Rectal smooth muscle tissue (tissue), 1 donor: ENCODE measurements around the gene PLPP1.
A peak's percentile ranks its signal among the peaks of the same experiment; 100 is the strongest.

Experiments
- H3K27ac ChIP-seq: one replicate; pipeline ENCODE4 v1.7.0; 2013; ENCODE audit warnings: low read depth, low read length, inconsistent platforms
- H3K27me3 ChIP-seq: one replicate; pipeline ENCODE4 v1.7.0; 2013; ENCODE audit warnings: low read length; ENCODE audit not compliant: control insufficient read depth, insufficient read depth
- H3K36me3 ChIP-seq: one replicate; pipeline ENCODE4 v1.7.0; 2013; ENCODE audit warnings: low read length; ENCODE audit not compliant: control insufficient read depth, insufficient read depth
- H3K4me1 ChIP-seq: one replicate; pipeline ENCODE4 v1.7.0; 2013; ENCODE audit warnings: low read length; ENCODE audit not compliant: control insufficient read depth, insufficient read depth
- H3K4me3 ChIP-seq: one replicate; pipeline ENCODE4 v1.7.0; 2013; ENCODE audit warnings: low read length
- H3K9ac ChIP-seq: one replicate; pipeline ENCODE4 v1.7.0; 2013; ENCODE audit warnings: low read length

PLPP1 gene

GRCh38 chr5:55485073-55485472, 49.7 kb downstream of the PLPP1 start:
- Histone ChIP-seq H3K9ac (no peak overlapping the region), H3K27ac (no peak overlapping the region), H3K27me3 (no peaks in the 10 kb centered on the region), H3K4me1 (peaks cover 2% of the 10 kb centered on the region), H3K4me3 (no peak overlapping the region), H3K36me3 (no peaks in the 10 kb centered on the region)

- no peaks in the 10 kb centered on the region for H3K27me3 ChIP-seq
- H3K9ac ChIP-seq, result no peak overlapping the region
- H3K36me3 ChIP-seq, result no peaks in the 10 kb centered on the region
- no peak overlapping the region for H3K4me3 ChIP-seq
- peaks cover 2% of the 10 kb centered on the region for H3K4me1 ChIP-seq
- no peak overlapping the region for H3K27ac ChIP-seq
These were observed 50.2 kb downstream of the PLPP1 start for GRCh38 chr5:55484531-55484930.

DNA sequence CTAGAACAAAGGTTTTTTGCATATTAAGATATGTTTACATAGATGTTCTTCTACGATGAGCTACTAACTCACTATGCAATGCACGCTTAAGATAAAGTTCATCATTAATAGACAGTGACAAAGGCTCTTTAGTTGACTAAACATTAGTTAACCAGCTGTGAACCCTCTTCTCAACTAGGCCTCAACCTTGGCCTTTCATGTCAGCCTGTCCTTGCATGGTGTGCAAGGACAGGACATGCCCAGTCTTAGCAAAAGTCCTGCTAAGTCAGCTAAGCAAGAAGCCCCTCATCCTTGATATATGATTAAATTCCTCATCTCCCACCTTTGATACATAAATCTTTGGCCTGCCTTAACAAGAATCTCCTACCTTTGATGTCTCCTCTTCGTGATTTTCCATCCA, 50.9 kb downstream of the PLPP1 start:
- Histone ChIP-seq H3K27me3 (no peaks in the 10 kb centered on the region), H3K9ac (no peak overlapping the region), H3K4me1 (peaks cover 2% of the 10 kb centered on the region), H3K27ac (no peak overlapping the region), H3K4me3 (no peak overlapping the region), H3K36me3 (no peaks in the 10 kb centered on the region)

GRCh38 chr5:55481293-55481855, 53.4 kb downstream of the PLPP1 start:
- peaks cover 2% of the 10 kb centered on the region for H3K4me1 ChIP-seq
- H3K4me3 ChIP-seq, result no peak overlapping the region
- H3K9ac ChIP-seq, result no peak overlapping the region
- no peaks in the 10 kb centered on the region for H3K36me3 ChIP-seq
- H3K27me3 ChIP-seq, result no peaks in the 10 kb centered on the region
- no peak overlapping the region for H3K27ac ChIP-seq

DNA sequence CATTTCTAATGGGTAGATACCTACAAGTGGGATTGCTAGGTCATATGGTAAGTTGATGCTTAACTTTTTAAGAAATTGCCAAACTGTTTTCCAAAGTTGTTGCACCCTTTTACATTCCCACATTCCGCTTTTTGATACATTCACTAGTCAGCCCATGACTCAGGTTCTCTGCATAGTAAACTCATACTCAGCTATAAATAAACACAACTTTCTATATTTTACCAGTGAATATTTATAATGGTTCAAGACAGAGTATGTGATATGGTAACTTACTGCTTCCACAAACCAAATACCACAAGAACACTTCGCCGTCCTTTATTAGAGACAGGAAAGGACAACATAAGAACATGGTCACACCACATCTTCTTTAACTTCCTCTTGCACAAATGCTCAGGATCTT, 54.0 kb downstream of the PLPP1 start:
- no peaks in the 10 kb centered on the region for H3K36me3 ChIP-seq
- peaks cover 2% of the 10 kb centered on the region for H3K4me1 ChIP-seq
- H3K4me3 ChIP-seq, result no peak overlapping the region
- H3K9ac ChIP-seq, result no peak overlapping the region
- H3K27me3 ChIP-seq, result no peaks in the 10 kb centered on the region
- H3K27ac ChIP-seq, result no peak overlapping the region

- Histone ChIP-seq H3K27ac (no peak overlapping the region), H3K9ac (no peak overlapping the region), H3K36me3 (no peaks in the 10 kb centered on the region), H3K4me1 (peaks cover 10% of the 10 kb centered on the region), H3K4me3 (no peak overlapping the region), H3K27me3 (no peaks in the 10 kb centered on the region)
These were observed 62.1 kb downstream of the PLPP1 start for GRCh38 chr5:55472642-55473041.

DNA sequence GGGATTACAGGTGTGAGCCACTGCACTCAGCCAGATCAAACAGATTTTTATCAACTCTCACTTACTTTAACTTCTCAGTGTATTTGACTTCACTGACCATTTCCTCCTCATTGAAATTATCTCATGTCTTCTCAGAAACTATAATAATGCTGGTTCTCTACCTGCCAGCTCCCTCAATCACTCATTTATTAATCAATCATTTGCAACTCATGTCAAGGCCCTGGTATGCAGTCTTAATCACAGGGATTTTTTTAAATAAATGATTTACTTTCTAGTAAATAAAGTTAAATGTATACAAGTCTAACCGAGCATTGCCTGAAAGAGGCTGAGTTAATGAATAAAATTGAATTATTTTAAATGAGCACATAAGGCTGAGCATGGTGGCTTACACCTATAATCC, 63.3 kb downstream of the PLPP1 start:
- H3K9ac ChIP-seq, result no peak overlapping the region
- peaks cover 10% of the 10 kb centered on the region for H3K4me1 ChIP-seq
- no peak overlapping the region for H3K27ac ChIP-seq
- no peaks in the 10 kb centered on the region for H3K36me3 ChIP-seq
- H3K4me3 ChIP-seq, result no peak overlapping the region
- H3K27me3 ChIP-seq, result no peaks in the 10 kb centered on the region

GRCh38 chr5:55470282-55470681, 64.5 kb downstream of the PLPP1 start:
- Histone ChIP-seq H3K36me3 (no peaks in the 10 kb centered on the region), H3K4me3 (no peak overlapping the region), H3K27me3 (no peaks in the 10 kb centered on the region), H3K4me1 (peaks cover 10% of the 10 kb centered on the region), H3K9ac (no peak overlapping the region), H3K27ac (peak overlapping the region; percentile 2)

- H3K36me3 ChIP-seq, result no peaks in the 10 kb centered on the region
- H3K4me3 ChIP-seq, result no peak overlapping the region
- no peak overlapping the region for H3K27ac ChIP-seq
- H3K27me3 ChIP-seq, result no peaks in the 10 kb centered on the region
- no peak overlapping the region for H3K9ac ChIP-seq
- peaks cover 8% of the 10 kb centered on the region for H3K4me1 ChIP-seq
These were observed 64.9 kb downstream of the PLPP1 start for GRCh38 chr5:55469839-55470238.

DNA sequence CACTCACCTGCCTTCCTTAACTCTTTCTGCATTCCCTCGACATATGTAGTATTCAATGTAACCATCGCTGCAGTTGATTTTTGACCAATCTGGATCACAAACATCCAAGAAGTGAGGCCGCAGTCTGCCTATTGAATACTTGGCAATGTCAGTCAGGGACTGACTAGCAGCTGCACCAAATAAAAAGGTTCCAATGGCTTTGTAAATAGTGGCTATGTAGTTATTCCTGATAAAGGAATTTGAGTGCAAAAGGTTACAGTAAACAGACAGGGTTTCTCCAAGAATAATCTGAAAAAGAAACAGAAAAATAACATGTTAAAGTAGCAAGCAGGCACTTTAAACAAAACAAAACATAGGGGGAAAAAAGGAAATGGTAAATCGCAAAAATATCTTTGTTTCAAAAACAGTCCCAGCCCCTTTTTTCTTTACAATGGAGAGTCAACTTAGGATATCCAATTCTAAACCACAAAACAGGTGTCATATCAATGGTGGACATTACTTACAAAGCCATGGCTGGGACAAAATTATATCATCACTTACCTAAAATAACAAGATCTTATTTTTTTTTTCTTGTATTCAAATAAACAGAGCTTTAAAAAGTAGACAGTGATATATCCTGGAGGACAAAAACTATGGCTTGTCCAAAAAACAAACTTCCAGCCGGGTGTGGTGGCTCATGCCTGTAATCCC, 66.8 kb downstream of the PLPP1 start:
- Histone ChIP-seq H3K4me3 (no peak overlapping the region), H3K36me3 (no peaks in the 10 kb centered on the region), H3K27ac (no peak overlapping the region), H3K4me1 (peaks cover 8% of the 10 kb centered on the region), H3K9ac (no peak overlapping the region), H3K27me3 (no peaks in the 10 kb centered on the region)

DNA sequence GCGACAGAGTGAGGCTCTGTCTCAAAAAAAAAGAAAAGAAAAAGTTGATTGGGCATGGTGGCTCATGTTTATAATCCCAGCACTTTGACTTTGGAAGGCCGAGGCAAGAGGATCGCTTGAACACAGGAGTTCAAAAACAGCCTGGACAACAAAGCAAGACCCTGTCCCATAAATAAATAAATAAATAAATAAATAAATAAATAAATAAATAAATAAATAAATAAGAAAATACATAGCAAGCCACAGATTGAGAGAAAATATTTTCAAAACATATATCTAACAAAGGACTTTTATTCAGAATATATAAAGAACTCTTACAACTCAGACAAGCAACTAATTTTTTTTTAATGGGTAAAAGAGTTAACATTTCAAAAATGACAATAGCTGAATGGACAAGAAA, 71.2 kb downstream of the PLPP1 start:
- no peaks in the 10 kb centered on the region for H3K36me3 ChIP-seq
- H3K9ac ChIP-seq, result no peak overlapping the region
- H3K27me3 ChIP-seq, result no peaks in the 10 kb centered on the region
- no peaks in the 10 kb centered on the region for H3K4me1 ChIP-seq
- no peak overlapping the region for H3K27ac ChIP-seq
- no peak overlapping the region for H3K4me3 ChIP-seq

DNA sequence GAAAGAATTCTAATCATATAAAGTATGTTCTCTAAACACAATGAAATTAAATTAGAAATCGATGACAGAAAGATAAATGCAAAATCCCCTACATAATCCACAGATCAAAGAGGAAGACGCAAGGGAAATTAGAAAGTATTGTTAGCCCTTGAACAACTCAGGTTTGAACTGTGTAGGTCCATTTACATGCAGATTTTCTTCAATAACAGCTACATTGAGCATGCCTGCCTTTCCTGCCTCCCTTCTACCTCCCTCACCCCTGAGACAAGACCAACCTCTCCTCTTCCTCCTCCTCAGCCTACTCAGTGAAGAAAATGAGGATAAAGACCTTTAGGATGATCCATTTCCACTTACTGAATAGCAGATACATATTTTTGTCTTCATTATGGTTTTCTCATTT, 75.2 kb downstream of the PLPP1 start:
- Histone ChIP-seq H3K27me3 (no peaks in the 10 kb centered on the region), H3K4me1 (no peaks in the 10 kb centered on the region), H3K36me3 (no peaks in the 10 kb centered on the region), H3K9ac (no peak overlapping the region), H3K27ac (no peak overlapping the region), H3K4me3 (no peak overlapping the region)

DNA sequence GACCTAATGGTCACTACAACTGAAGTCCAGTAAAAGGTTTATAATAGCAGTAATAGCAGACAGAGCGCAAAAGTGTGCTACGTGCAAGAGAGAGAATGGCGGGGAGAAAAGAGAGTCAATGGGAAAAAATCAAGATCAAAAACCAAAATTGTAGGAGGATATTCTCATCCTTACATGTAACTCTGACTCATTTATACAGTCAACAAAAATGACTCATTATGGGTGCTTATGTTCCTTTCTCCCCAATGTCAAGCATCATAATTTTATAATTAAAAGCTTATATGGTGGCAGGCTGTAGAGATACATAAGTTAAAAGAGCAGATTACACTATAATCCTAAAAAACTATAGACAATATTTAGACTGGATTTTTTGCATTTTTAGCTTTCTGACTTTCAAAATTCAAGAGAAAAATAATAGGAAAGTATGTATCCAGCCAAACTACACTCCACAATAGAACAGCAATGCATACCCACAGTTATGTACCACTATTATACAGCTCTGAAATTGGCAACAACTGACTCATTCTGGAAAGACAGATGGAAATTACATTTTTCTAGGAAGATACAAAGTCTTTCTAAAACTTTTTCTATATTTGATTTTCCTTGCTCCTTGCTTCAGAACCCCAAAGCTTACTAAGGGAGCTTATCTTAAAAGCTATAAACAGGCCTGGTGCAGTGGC, 78.4 kb downstream of the PLPP1 start:
- H3K4me3 ChIP-seq, result no peak overlapping the region
- H3K4me1 ChIP-seq, result no peaks in the 10 kb centered on the region
- H3K27ac ChIP-seq, result no peak overlapping the region
- no peaks in the 10 kb centered on the region for H3K27me3 ChIP-seq
- H3K9ac ChIP-seq, result no peak overlapping the region
- no peaks in the 10 kb centered on the region for H3K36me3 ChIP-seq
